Measurements from ENCODE around the gene RBM48. TPM values are rescaled to one million over a fixed set of nuclear protein-coding genes. Genes with fewer than 3 reads are reported as not detected.

RBM48 gene
- total RNA-seq, 1 donor from 2014 or later, result 11.0 TPM

DNA sequence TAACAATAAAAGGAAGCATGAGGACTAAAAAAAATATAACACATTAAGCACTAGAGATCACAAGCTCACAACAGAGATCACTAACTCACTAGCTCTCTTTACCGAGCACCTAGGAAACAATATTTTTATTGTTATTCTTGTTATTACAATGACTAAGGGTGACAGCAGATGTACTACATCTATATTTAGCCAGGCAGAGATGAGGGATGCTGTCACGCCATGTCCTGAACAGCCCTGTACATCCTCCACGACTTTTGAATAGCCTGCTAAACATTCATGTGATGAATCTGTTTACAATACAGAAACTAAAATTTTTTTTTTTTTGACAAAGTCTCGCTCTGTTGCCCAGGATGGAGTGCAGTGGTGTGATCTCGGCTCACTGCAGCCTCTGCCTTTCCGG lies 38.9 kb downstream of the RBM48 start:
- no peak overlapping the region for H3K27ac ChIP-seq (ENCODE audit: low read depth, low read length)
- no peak overlapping the region for H3K4me3 ChIP-seq (ENCODE audit: low read length in 3 of 3)
- H3K4me1 ChIP-seq (ENCODE audit: control insufficient read depth in 3 of 3, insufficient read depth in 3 of 3, low read length in 3 of 3), result no peaks in the 10 kb centered on the region
- no peak overlapping the region for H3K9ac ChIP-seq (ENCODE audit: low read depth in 1 of 3, low read length in 3 of 3)
- H3K36me3 ChIP-seq (ENCODE audit: control insufficient read depth in 3 of 3, insufficient read depth in 3 of 3, low read length in 3 of 3), result peaks cover 12 to 49% (median 32%) of the 10 kb centered on the region in 3 donors
- H3K27me3 ChIP-seq (ENCODE audit: control insufficient read depth in 3 of 3, insufficient read depth in 3 of 3, low read length in 3 of 3), result no peaks in the 10 kb centered on the region
- H3K9me3 ChIP-seq (ENCODE audit: control insufficient read depth in 3 of 3, low read length in 3 of 3), result no peaks in the 10 kb centered on the region

DNA sequence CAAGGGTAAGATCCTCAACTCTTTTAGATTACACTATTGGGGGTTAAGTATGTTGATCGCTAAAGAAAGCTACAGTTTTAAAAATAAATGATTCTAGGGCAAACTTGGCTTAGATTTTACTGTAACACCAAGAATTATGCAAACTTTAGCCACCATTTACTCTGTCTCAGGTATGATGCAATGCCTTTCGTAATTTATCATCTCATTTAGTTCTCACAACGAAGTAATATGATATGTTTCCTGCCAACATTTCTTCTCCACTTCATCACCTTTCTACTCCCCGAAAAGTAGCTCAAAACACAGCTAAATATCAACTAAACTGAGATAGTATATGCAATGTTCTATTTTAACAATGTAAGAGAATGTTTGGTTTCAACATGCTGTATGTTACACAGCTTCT lies 40.5 kb downstream of the RBM48 start:
- Histone ChIP-seq H3K27ac (ENCODE audit: low read depth, low read length) (no peak overlapping the region), H3K9me3 (ENCODE audit: control insufficient read depth in 3 of 3, low read length in 3 of 3) (no peaks in the 10 kb centered on the region), H3K36me3 (ENCODE audit: control insufficient read depth in 3 of 3, insufficient read depth in 3 of 3, low read length in 3 of 3) (peaks cover 11 to 54% (median 36%) of the 10 kb centered on the region in 3 donors), H3K4me1 (ENCODE audit: control insufficient read depth in 3 of 3, insufficient read depth in 3 of 3, low read length in 3 of 3) (no peaks in the 10 kb centered on the region), H3K4me3 (ENCODE audit: low read length in 3 of 3) (no peak overlapping the region), H3K27me3 (ENCODE audit: control insufficient read depth in 3 of 3, insufficient read depth in 3 of 3, low read length in 3 of 3) (no peaks in the 10 kb centered on the region), H3K9ac (ENCODE audit: low read depth in 1 of 3, low read length in 3 of 3) (no peak overlapping the region)

DNA sequence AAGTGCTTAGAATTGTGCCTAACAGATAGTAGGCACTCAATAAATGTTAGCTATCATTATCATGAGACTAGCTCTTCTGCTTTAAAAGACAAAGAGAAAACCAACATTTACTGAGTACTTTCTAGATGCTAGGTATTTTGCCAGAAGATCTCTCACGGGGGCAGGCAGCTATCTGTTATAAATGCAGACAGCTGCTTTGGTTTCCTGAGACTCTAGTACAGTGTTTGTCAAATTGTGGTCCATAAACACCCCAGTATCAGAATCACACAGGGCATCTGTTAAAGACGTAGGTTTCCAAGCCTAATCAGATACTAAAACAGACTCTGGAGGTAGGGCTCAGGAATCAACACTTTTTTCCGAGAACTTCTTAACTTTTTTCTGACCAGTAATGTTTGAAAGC lies 47.7 kb downstream of the RBM48 start:
- Histone ChIP-seq H3K36me3 (ENCODE audit: control insufficient read depth in 3 of 3, insufficient read depth in 3 of 3, low read length in 3 of 3) (peaks cover 15 to 57% (median 55%) of the 10 kb centered on the region in 3 donors), H3K4me1 (ENCODE audit: control insufficient read depth in 3 of 3, insufficient read depth in 3 of 3, low read length in 3 of 3) (no peaks in the 10 kb centered on the region), H3K9me3 (ENCODE audit: control insufficient read depth in 3 of 3, low read length in 3 of 3) (no peaks in the 10 kb centered on the region), H3K27me3 (ENCODE audit: control insufficient read depth in 3 of 3, insufficient read depth in 3 of 3, low read length in 3 of 3) (no peaks in the 10 kb centered on the region), H3K27ac (ENCODE audit: low read depth, low read length) (no peak overlapping the region), H3K4me3 (ENCODE audit: low read length in 3 of 3) (no peak overlapping the region), H3K9ac (ENCODE audit: low read depth in 1 of 3, low read length in 3 of 3) (no peak overlapping the region)

DNA sequence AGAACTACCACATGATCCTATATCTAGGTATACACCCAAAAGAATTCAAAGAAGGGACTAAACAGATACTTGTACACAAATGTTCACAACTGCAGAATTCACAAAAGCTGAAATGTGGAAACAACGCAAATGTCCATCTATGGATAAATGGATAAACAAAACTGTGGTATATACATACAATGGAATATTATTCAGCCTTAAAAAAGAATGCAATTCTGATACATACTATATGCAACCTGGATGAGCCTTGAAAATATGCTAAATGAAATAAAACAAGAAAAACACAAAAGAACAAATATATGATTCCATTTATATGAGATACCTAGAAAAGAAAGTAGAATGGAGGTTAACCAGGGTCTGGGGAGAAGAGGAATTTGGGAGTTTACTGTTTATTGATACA lies 54.4 kb downstream of the RBM48 start:
- Histone ChIP-seq H3K27ac (ENCODE audit: low read depth, low read length) (no peak overlapping the region), H3K27me3 (ENCODE audit: control insufficient read depth in 3 of 3, insufficient read depth in 3 of 3, low read length in 3 of 3) (no peaks in the 10 kb centered on the region), H3K9ac (ENCODE audit: low read depth in 1 of 3, low read length in 3 of 3) (no peak overlapping the region), H3K36me3 (ENCODE audit: control insufficient read depth in 3 of 3, insufficient read depth in 3 of 3, low read length in 3 of 3) (peaks cover 11 to 21% (median 19%) of the 10 kb centered on the region in 3 donors), H3K4me3 (ENCODE audit: low read length in 3 of 3) (no peak overlapping the region), H3K4me1 (ENCODE audit: control insufficient read depth in 3 of 3, insufficient read depth in 3 of 3, low read length in 3 of 3) (peaks cover 6 to 7% (median 6%) of the 10 kb centered on the region in 3 donors), H3K9me3 (ENCODE audit: control insufficient read depth in 3 of 3, low read length in 3 of 3) (no peaks in the 10 kb centered on the region)

DNA sequence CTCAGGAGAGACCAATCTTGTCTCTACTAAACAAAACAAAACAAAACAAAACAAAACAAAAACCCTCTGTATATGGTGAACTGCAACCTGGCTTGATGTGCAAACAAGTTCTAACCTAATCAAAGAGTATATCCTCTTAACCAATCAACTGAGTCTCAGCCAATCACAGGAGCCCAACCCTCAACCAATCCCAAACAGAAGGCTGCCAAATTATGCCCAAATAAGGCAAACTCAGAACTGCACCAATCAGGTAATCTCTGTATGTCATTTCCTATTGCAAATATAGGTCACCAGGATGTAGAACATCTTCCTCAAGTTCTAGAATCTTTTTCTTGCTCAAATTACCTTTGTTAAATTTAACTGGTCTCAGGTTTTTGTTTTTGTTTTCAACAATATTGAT lies 56.4 kb downstream of the RBM48 start:
- no peak overlapping the region for H3K9ac ChIP-seq (ENCODE audit: low read depth in 1 of 3, low read length in 3 of 3)
- H3K4me1 ChIP-seq (ENCODE audit: control insufficient read depth in 3 of 3, insufficient read depth in 3 of 3, low read length in 3 of 3), result peaks cover 16 to 24% (median 19%) of the 10 kb centered on the region in 3 donors
- H3K4me3 ChIP-seq (ENCODE audit: low read length in 3 of 3), result no peak overlapping the region
- H3K36me3 ChIP-seq (ENCODE audit: control insufficient read depth in 3 of 3, insufficient read depth in 3 of 3, low read length in 3 of 3), result peaks cover 2 to 9% (median 3%) of the 10 kb centered on the region in 3 donors
- no peaks in the 10 kb centered on the region for H3K27me3 ChIP-seq (ENCODE audit: control insufficient read depth in 3 of 3, insufficient read depth in 3 of 3, low read length in 3 of 3)
- H3K9me3 ChIP-seq (ENCODE audit: control insufficient read depth in 3 of 3, low read length in 3 of 3), result no peaks in the 10 kb centered on the region
- H3K27ac ChIP-seq (ENCODE audit: low read depth, low read length), result no peak overlapping the region

DNA sequence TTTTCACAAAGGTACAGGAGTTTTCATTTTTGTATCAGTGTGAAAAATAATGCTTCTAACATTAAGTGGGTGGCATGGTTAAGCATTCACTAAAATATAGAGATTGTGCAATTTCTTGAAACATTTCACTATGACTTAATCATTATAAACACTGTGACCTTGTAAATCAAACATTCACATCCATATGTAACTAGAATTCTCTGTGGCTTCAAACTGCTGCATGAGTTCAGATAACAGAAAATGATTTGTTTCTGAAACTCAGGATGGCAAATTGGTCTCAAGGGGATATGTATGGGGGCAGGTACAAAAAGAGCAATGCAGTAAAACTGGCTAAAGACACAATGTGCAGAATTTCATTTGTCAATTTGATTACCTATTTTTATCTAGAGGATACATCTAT lies 57.8 kb downstream of the RBM48 start:
- Histone ChIP-seq H3K9ac (ENCODE audit: low read depth in 1 of 3, low read length in 3 of 3) (no peak overlapping the region), H3K36me3 (ENCODE audit: control insufficient read depth in 3 of 3, insufficient read depth in 3 of 3, low read length in 3 of 3) (peaks cover 0 to 2% (median 0%) of the 10 kb centered on the region in 3 donors), H3K4me3 (ENCODE audit: low read length in 3 of 3) (no peak overlapping the region), H3K9me3 (ENCODE audit: control insufficient read depth in 3 of 3, low read length in 3 of 3) (no peaks in the 10 kb centered on the region), H3K27ac (ENCODE audit: low read depth, low read length) (no peak overlapping the region), H3K27me3 (ENCODE audit: control insufficient read depth in 3 of 3, insufficient read depth in 3 of 3, low read length in 3 of 3) (no peaks in the 10 kb centered on the region), H3K4me1 (ENCODE audit: control insufficient read depth in 3 of 3, insufficient read depth in 3 of 3, low read length in 3 of 3) (peaks cover 16 to 31% (median 24%) of the 10 kb centered on the region in 3 donors)

DNA sequence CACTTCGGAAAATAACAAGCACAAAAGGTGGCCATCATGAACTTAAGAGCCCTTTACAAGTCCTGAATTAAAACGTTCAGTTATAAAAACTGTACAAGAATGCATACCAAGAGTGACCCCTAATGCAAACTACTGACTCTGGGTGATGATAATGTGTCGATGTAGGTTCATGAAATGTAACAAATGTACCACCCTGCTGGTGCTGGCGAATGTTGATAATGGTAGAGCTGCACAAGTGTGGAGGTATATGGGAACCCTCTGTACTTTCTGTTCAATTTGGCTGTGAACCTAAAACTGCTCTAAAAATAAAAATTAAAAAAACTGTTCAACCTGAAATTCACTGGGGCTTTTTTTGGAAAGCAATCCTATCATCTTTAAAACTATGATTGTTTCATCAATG lies 58.2 kb downstream of the RBM48 start:
- Histone ChIP-seq H3K9ac (ENCODE audit: low read depth in 1 of 3, low read length in 3 of 3) (no peak overlapping the region), H3K9me3 (ENCODE audit: control insufficient read depth in 3 of 3, low read length in 3 of 3) (no peaks in the 10 kb centered on the region), H3K4me3 (ENCODE audit: low read length in 3 of 3) (no peak overlapping the region), H3K36me3 (ENCODE audit: control insufficient read depth in 3 of 3, insufficient read depth in 3 of 3, low read length in 3 of 3) (peaks cover 0 to 2% (median 0%) of the 10 kb centered on the region in 3 donors), H3K27ac (ENCODE audit: low read depth, low read length) (no peak overlapping the region), H3K4me1 (ENCODE audit: control insufficient read depth in 3 of 3, insufficient read depth in 3 of 3, low read length in 3 of 3) (peaks cover 16 to 31% (median 24%) of the 10 kb centered on the region in 3 donors), H3K27me3 (ENCODE audit: control insufficient read depth in 3 of 3, insufficient read depth in 3 of 3, low read length in 3 of 3) (no peaks in the 10 kb centered on the region)

Other genes starting within 250 kb of the RBM48 start
- gene GATAD1, start 81.3 kb upstream of the RBM48 start, total RNA-seq, result 30.3 TPM
- gene ERVW-1, start 50.8 kb upstream of the RBM48 start, total RNA-seq, result not detected
- 48.5 TPM for gene PEX1, start 275 bp upstream of the RBM48 start, total RNA-seq
- gene FAM133B, start 61.6 kb downstream of the RBM48 start, total RNA-seq, result 19.8 TPM